Left renal pelvis (tissue), 4 donors: Measurements from ENCODE around the gene RITA1. TPM values are rescaled to one million over a fixed set of nuclear protein-coding genes. Genes with fewer than 3 reads are reported as not detected.

Experiments
- DNase-seq, 4 donors: peaks; one replicate each; pipeline ENCODE4 v3.0.0-alpha.2; 2013; ENCODE audit warnings: low read depth in 4 of 4, low spot score in 3 of 4
- polyA plus RNA-seq, 4 donors: library from polyadenylated mRNA; unstranded; fragments of 120-200 nt; gene quantifications; one replicate each; pipeline ENCODE4 v1.2.1, GENCODE V29; 2013; ENCODE audit not compliant: insufficient read length in 4 of 4

Gene RITA1
- polyA plus RNA-seq, 4 donors = 11.6 to 20.7 (median 14.1) TPM

- no peak for DNase-seq
Measured at GRCh38 chr12:113152835-113153814, 32.4 kb upstream of the RITA1 start.

GRCh38 chr12:113154351-113154973, 31.1 kb upstream of the RITA1 start:
- DNase-seq = no peak

GRCh38 chr12:113155060-113155459, 30.5 kb upstream of the RITA1 start:
- no peak for DNase-seq

GRCh38 chr12:113155646-113156045, 29.9 kb upstream of the RITA1 start:
- DNase-seq = no peak

- DNase-seq = no peak
Measured at GRCh38 chr12:113157218-113157859, 28.2 kb upstream of the RITA1 start.

GRCh38 chr12:113158439-113159203, 26.9 kb upstream of the RITA1 start:
- no peak for DNase-seq

- DNase-seq = no peak
Measured at GRCh38 chr12:113159937-113160336, 25.6 kb upstream of the RITA1 start.

- DNase-seq = no peak
Measured at GRCh38 chr12:113161415-113162016, 24.0 kb upstream of the RITA1 start.

- no peak for DNase-seq
Measured at GRCh38 chr12:113162102-113163029, 23.2 kb upstream of the RITA1 start.

- DNase-seq = no peak
Measured at GRCh38 chr12:113163030-113163360, 22.5 kb upstream of the RITA1 start.

GRCh38 chr12:113164014-113164413, 21.5 kb upstream of the RITA1 start:
- no peak for DNase-seq

- no peak for DNase-seq
Measured at GRCh38 chr12:113165521-113166450, 19.7 kb upstream of the RITA1 start.

GRCh38 chr12:113167868-113168267, 17.7 kb upstream of the RITA1 start:
- no peak for DNase-seq

GRCh38 chr12:113169697-113170096, 15.8 kb upstream of the RITA1 start:
- DNase-seq = no peak

- DNase-seq = no peak
Measured at GRCh38 chr12:113170457-113170856, 15.1 kb upstream of the RITA1 start.

GRCh38 chr12:113170926-113171325, 14.6 kb upstream of the RITA1 start:
- no peak for DNase-seq

- DNase-seq = no peak
Measured at GRCh38 chr12:113171543-113171942, 14.0 kb upstream of the RITA1 start.

- no peak for DNase-seq
Measured at GRCh38 chr12:113172185-113172584, 13.3 kb upstream of the RITA1 start.
